Stimulated activated CD8-positive, alpha-beta memory T cell treated with anti-CD3 and anti-CD28 coated beads, Interleukin-7, amount 100 ng/mL, for 48 hours (primary cell): ENCODE results near the gene ZNF32.
A peak's percentile ranks its signal among the peaks of the same experiment; 100 is the strongest.
"Not testable (repeated sequence)": the region's sequence is repeated elsewhere in the genome, so short reads cannot be mapped to it uniquely, and the experiment has no call there.

Experiments
- DNase-seq, 2 donors: peaks; one replicate each; pipeline ENCODE4 v3.0.0-alpha.2; 2020; ENCODE audit warnings: low read depth in 1 of 2; ENCODE audit errors: extremely low read depth in 1 of 2

ZNF32 gene

GRCh38 chr10:43635816-43636215 is 12.9 kb downstream of the ZNF32 start:
- not testable (repeated sequence) for DNase-seq

GRCh38 chr10:43628956-43629355 is 19.7 kb downstream of the ZNF32 start:
- DNase-seq, result no peak

DNA sequence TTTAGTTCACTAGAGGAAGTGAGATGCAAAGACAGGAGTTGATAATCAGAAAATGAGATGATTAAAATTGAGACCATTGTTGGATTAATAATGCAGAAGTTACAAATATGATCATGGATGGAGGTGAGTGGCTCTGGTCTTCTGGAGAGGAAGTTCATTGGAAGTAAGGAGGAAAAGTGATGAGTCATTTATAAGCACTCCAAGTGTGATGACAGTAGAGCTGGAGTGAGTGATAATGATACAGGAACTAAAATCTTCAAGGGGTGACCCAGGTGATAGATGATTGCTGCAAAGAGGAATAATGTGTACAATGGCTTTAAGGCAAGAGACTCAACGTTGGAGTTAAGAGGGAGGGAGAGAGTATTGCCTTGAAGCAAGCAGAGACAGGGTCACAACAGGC is 20.7 kb downstream of the ZNF32 start:
- DNase-seq, result no peak

DNA sequence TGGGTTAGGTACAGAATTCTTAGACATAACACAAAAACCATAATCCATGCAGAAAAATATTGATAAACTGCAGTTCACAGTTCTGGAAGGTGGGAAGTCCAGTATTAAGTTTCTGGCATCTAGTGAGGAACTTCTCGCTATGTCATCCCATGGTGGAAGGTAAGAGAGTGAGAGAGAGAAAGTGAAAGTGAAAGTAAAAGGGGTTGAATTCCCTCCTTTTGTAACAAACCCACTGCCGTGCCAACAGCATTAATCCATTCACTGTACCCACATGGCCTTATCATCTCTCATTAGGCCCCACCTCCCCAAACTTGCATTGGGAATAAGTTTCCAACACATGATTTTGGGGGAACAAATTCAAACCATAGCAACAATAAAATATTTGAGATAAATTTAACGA is 25.3 kb downstream of the ZNF32 start:
- DNase-seq, result no peak

- DNase-seq, result no peak
These were observed 26.6 kb downstream of the ZNF32 start for GRCh38 chr10:43622038-43622437.

DNA sequence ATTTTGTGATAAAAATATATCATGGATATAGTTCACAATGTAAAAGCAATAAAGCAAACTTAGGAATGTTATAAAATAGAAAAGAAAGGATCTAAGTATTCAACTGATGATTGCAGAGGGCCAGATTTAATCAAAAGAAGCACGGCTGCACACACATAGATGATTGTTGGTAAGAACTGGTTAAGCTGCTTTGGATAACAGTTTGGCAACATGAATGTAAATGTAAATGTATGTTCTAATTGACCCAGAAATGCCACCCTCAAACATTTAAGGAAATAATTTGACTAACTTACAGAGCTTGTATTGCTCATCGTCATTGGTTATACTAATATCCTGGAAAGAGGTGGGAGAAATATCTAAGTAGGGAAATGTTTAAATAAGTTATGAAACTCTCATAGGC is 29.3 kb downstream of the ZNF32 start:
- no peak for DNase-seq

DNA sequence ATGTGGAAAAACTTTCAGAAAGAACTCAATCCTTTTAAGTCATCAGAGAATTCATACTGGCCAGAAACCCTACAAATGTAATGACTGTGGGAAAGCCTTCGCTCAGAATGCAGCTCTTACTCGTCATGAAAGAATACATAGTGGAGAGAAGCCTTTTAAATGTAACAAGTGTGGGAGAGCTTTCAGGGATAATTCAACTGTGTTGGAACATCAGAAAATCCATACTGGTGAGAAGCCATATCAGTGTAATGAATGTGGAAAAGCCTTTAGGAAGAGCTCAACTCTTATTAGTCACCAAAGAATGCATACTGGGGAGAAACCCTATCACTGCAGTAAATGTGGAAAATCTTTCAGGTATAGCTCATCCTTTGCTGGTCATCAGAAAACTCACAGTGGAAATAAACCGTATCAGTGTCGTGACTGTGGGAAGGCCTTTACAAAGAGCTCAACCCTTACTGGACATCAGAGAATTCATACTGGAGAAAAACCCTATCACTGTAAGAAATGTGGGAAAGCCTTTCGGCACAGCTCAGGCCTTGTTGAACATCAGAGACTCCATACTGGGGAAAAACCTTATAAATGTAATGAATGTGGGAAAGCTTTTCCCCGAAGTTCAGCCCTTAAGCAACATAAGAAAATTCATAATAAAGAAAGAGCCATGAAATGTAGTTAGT is 31.8 kb downstream of the ZNF32 start:
- DNase-seq, result no peak

- no peak for DNase-seq
These were observed 38.0 kb downstream of the ZNF32 start for GRCh38 chr10:43610636-43611035.

DNA sequence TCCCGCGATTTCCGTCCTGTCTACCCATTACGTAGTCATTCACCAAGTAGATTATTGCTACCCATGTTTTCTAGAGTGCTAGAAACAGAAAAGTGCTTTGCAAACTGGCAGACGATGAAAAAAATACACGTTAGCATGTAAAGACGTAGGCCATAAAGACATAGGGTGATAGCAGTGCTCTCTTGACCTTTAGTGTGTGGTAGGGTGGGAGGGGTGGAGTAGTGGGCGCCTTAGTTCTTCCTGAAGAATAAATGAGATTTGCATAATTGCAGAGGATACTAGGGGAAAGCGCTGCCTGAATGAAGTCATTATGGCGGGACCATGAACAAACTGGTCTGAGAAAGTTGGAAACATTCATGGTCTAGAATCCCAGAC is 41.5 kb downstream of the ZNF32 start:
- no peak for DNase-seq

DNA sequence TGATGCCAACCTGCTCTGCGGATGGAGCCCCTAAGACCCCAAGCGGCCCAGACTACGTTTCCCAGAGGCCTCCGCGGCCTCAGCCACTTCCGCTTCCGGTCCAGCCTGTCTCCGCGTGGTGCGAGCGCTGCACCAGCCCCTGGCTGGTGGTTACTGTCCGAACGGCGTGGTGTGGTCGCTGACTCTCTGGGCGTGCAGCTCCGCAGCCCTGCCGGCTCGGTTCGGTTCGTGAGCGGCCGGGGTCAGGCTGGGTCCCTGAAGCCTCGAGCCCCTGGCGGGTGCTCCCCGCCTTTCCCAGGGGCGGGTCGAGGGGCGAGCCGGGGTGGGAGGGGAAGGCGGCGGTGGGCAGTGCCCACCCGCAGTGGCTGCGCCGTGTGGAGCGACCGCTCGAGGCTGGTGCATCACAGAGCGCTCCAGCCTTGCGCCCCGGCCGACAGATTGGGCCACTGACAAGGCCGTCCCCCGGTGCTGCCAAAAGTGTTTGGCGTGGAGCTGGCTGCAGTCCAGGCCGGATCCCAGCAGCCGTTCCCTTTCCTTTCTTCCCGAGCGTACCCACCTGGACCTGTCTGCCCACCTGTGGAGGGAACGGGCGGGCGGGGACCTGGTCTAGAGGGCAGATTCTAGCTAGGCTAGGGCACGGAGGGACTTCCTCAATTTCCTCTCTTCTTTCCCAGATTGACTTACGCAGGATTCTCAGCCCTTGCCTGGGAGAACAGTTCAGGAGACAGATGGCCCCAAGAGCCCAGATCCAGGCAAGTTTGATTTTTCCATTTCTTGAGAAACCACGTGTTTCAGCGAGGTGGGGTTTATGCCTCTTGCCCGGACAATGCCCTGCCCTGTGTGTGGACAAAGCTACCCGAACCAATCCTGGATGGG is 42.1 kb downstream of the ZNF32 start, which contains the start of gene ZNF485:
Gene ZNF485, plus strand, starts transcription at position 116 of the 876 bp plus-strand sequence. Its CDS starts 613 bp downstream, at position 729.
- DNase-seq, result peak in 1 of 2 donors; percentile 53

DNA sequence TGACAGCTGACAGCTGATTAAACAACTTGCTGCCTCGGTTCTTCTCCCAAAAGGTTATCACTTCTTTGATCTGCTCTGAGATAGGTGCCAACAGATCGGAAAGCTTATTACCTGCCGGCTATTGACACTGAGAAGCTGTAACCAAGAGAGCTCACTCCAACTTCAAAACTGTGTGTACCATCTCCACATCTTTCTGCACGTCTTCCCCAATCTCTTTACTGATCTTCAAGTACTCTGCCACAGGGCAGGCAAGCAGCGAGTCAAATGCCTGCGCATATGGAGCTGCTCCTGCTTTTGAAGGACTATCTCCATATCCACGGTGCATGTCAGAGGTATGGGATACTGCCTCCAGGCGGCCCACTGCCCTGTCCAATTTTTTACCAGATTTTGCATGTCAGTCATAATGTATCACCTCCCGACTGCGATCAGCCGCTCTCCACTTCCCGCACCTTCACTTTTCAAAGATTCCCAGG is 42.8 kb downstream of the ZNF32 start:
- no peak for DNase-seq

DNA sequence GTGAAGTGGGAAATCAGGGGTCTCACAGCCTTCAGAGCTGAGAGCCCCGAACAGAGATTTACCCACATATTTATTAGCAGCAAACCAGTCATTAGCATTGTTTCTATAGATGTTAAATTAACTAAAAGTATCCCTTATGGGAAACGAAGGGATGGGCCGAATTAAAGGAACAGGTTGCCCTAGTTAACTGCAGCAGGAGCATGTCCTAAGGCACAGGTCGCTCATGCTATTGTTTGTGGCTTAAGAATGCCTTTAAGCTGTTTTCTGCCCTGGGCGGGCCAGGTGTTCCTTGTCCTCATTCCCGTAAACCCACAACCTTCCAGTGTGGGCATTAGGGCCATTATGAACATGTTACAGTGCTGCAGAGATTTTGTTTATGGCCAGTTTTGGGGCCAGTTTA is 47.1 kb downstream of the ZNF32 start:
- not testable (repeated sequence) for DNase-seq

DNA sequence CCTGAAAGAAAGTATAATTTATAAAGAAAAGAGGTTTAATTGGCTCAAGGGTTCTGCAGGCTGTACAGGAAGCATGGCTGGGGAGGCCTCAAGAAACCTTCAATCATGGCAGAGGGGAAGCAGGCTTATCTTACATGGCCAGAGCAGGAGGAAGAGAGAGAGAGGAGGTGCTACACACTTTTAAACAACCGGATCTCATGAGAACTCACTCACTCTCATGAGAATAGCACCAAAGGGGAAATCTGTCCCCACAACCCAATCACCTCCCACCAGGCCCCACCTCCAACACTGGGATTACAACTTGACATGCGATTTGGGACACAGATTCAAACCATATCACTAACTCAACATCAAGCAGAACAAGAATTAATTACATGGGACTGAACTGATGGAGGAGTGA is 49.3 kb downstream of the ZNF32 start:
- no peak for DNase-seq

GRCh38 chr10:43598446-43598845 is 50.2 kb downstream of the ZNF32 start:
- no peak for DNase-seq

DNA sequence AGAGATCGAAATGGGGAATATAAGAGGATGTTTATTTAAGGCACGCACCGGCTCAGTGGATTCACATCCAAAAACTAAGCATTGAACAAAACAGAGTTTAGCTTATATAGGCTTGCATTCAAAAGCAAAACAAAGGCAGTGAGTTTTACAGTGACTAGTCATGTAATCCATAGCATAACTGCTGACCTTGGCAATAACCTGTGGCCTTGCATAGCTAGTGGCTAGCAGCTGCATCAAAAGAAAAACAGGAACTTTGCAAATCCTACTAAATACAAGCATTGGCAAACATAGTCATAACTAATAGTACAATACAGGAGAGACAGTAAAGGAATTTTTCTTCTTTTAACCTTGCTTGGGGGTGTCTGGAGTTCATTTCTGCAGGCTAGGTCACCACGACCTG is 52.1 kb downstream of the ZNF32 start:
- no peak for DNase-seq

GRCh38 chr10:43595739-43596298 is 52.9 kb downstream of the ZNF32 start:
- peak in 1 of 2 donors; percentile 22 for DNase-seq

DNA sequence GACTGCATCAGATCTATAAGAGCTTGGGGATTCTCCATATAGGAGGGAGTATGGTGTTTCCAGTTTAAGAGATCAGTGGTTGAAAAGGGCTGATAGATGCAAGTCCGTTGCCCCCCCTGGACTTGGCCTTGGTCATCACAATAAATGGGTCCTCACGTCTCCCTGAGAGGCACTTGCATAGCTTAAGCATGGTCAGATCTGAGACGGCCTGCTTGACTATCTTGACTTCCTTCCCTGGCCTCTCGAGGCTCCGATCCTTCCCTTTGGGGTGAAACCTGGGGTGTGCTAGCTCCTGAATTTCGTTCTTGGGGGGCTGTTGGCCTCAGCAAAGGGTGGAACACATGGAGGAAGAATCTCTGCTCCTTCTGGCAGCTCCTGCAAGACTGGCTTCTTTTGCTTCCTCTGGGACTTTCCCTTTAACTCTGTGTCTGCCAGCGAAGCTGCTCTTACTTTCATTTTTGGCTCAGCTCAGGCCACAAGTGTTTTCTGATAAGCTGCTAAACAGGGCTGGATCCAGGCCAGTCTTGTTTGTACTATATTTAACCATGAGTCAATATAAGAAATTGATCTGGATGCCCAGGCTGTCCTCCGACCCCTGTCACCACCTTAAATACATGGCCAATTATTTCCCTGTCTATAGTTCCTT is 53.6 kb downstream of the ZNF32 start:
- DNase-seq, result peak in 1 of 2 donors; percentile 22
